A673 (cell line): ENCODE data around the gene TGDS. TPM values are rescaled to one million over a fixed set of nuclear protein-coding genes. Genes with fewer than 3 reads are reported as not detected.

Experiments used
- BruUV-seq: library from RNA; stranded (reverse); fragments of 400-500 nt; replicated peaks from 2 replicates; lab custom pipeline; 2021; lab: Mats Ljungman, UMichigan
- CTCF ChIA-PET: fragments of 300-600 bp; sonication (Branson Sonifier 250); formaldehyde crosslinking; loops from one replicate; lab custom pipeline; 2022; ENCODE audit warnings: antibody characterized with exemption; lab: Charles Lee
- POLR2A ChIA-PET: fragments of 300-600 bp; sonication (Branson Sonifier 250); formaldehyde crosslinking; loops from one replicate; lab custom pipeline; 2022; ENCODE audit warnings: antibody characterized with exemption; ENCODE audit not compliant: low non-redundant PET; lab: Charles Lee
- DNase-seq: peaks from one replicate; pipeline ENCODE4 v3.0.0-alpha.2; 2015; ENCODE audit warnings: low spot score
- H3K27ac ChIP-seq: fragments of 200-600 bp; sonication (generic); 2 replicates; pipeline ENCODE4 v1.5.1; 2016; ENCODE audit warnings: mixed run types, low read depth, mild to moderate bottlenecking, mixed read lengths, antibody characterized with exemption, low read length; ENCODE audit not compliant: poor library complexity, severe bottlenecking
- H3K27me3 ChIP-seq: fragments of 200-600 bp; sonication (generic); replicated peaks from 2 replicates; pipeline ENCODE4 v1.6.1; 2017; ENCODE audit warnings: mixed run types, low read depth, mild to moderate bottlenecking, mixed read lengths, antibody characterized with exemption, low read length; ENCODE audit not compliant: insufficient read depth, poor library complexity
- H3K36me3 ChIP-seq: fragments of 200-600 bp; sonication (generic); 2 replicates; pipeline ENCODE4 v1.6.1; 2016; ENCODE audit warnings: mixed run types, mild to moderate bottlenecking, mixed read lengths, antibody characterized with exemption, low read length; ENCODE audit not compliant: insufficient read depth, poor library complexity, severe bottlenecking
- H3K4me1 ChIP-seq: fragments of 200-600 bp; sonication (generic); 2 replicates; pipeline ENCODE4 v1.6.1; 2017; ENCODE audit warnings: mixed run types, mild to moderate bottlenecking, mixed read lengths, antibody characterized with exemption, low read length; ENCODE audit not compliant: insufficient read depth, poor library complexity, severe bottlenecking
- H3K4me3 ChIP-seq: fragments of 200-600 bp; sonication (generic); 2 replicates; pipeline ENCODE4 v1.5.1; 2016; ENCODE audit warnings: low read depth, mixed run types, mild to moderate bottlenecking, mixed read lengths, low read length; ENCODE audit not compliant: poor library complexity, severe bottlenecking
- H3K9me3 ChIP-seq: fragments of 200-600 bp; sonication (generic); 2 replicates; pipeline ENCODE4 v1.6.1; 2016; ENCODE audit warnings: mixed run types, low read depth, mild to moderate bottlenecking, mixed read lengths, antibody characterized with exemption, low read length; ENCODE audit not compliant: poor library complexity, severe bottlenecking
- CTCF ChIP-seq: fragments of 300-800, 200-600 bp; sonication (generic); conservative IDR thresholded peaks from 2 replicates; pipeline ENCODE4 v1.5.1; 2017; ENCODE audit warnings: low read depth, mild to moderate bottlenecking, antibody characterized with exemption, low read length, moderate library complexity, mixed read lengths
- EZH2 ChIP-seq: fragments of 200-600 bp; sonication (generic); IDR thresholded peaks from 2 replicates; pipeline ENCODE4 v1.6.1; 2017; ENCODE audit warnings: borderline replicate concordance, low read depth, mild to moderate bottlenecking, mixed read lengths, antibody characterized with exemption, low read length; ENCODE audit not compliant: poor library complexity, severe bottlenecking
- intact Hi-C: fragments of 100-400 bp; cut with micrococcal nuclease; formaldehyde crosslinking; loops from one replicate; pipeline ENCODE4 v1.10.0; 2022; ENCODE audit not compliant: unreplicated experiment
- total RNA-seq: library from RNA; stranded (reverse); gene quantifications from 2 replicates; pipeline ENCODE4 v1.2.3, GENCODE V29; 2021

Gene TGDS
- total RNA-seq, 1 experiment from 2014 or later = 9.0 TPM

GRCh38 chr13:94546061-94546839 is 49.7 kb downstream of the TGDS start:
- CTCF ChIA-PET = no interaction called here
- POLR2A ChIA-PET = no interaction called here
- no peak overlapping the region for H3K27ac ChIP-seq
- no peak for TF ChIP-seq CTCF
- no peak for TF ChIP-seq EZH2
- H3K36me3 ChIP-seq = no peaks in the 10 kb centered on the region
- no peak overlapping the region for H3K4me3 ChIP-seq
- no peaks in the 10 kb centered on the region for H3K9me3 ChIP-seq
- intact Hi-C loops = no loop called here
- DNase-seq = no peak
- no peaks in the 10 kb centered on the region for H3K4me1 ChIP-seq
- no TSS peak for BruUV-seq
- H3K27me3 ChIP-seq = no peaks in the 10 kb centered on the region

GRCh38 chr13:94544922-94545321 is 51.0 kb downstream of the TGDS start:
- no peaks in the 10 kb centered on the region for H3K9me3 ChIP-seq
- ChIA-PET POLR2A (no interaction called here), CTCF (no interaction called here)
- no peaks in the 10 kb centered on the region for H3K36me3 ChIP-seq
- TF ChIP-seq EZH2 (no peak), CTCF (no peak)
- H3K27me3 ChIP-seq = peaks cover 5% of the 10 kb centered on the region
- no TSS peak for BruUV-seq
- H3K4me1 ChIP-seq = no peaks in the 10 kb centered on the region
- H3K4me3 ChIP-seq = no peak overlapping the region
- intact Hi-C loops = no loop called here
- no peak overlapping the region for H3K27ac ChIP-seq
- no peak for DNase-seq

- ChIA-PET CTCF (no interaction called here), POLR2A (no interaction called here)
- Histone ChIP-seq H3K36me3 (no peaks in the 10 kb centered on the region), H3K27me3 (peaks cover 19% of the 10 kb centered on the region), H3K27ac (no peak overlapping the region), H3K9me3 (no peaks in the 10 kb centered on the region), H3K4me3 (no peak overlapping the region), H3K4me1 (no peaks in the 10 kb centered on the region)
- TF ChIP-seq CTCF (no peak), EZH2 (no peak)
- no peak for DNase-seq
- intact Hi-C loops = no loop called here
- BruUV-seq = no TSS peak
Observed at GRCh38 chr13:94542917-94543316, 53.0 kb downstream of the TGDS start.
